Adrenal gland (tissue), 5 donors: Measurements from ENCODE around the gene FTCDNL1.

Experiments used
- CTCF ChIP-seq, 6 experiments: fragments of 450-650 bp in 4 of 6; fragments of 200-600 bp in 2 of 6; sonication (generic) in 1 of 6; IDR thresholded peaks; 1 replicate in 5 of 6; 2 replicates in 1 of 6; pipeline versions ENCODE4 v1.5.1 to v1.8.0; 2016 to 2021; ENCODE audit warnings: antibody characterized with exemption in 6 of 6, mild to moderate bottlenecking in 2 of 6, moderate library complexity in 1 of 6
- POLR2A ChIP-seq, 2 donors: fragments of 450-650 bp; IDR thresholded peaks; one replicate each; pipeline ENCODE4 v1.6.1; 2017; ENCODE audit warnings: antibody characterized with exemption in 2 of 2, mild to moderate bottlenecking in 2 of 2, moderate library complexity in 1 of 2
- donor health status: DM: no; HTN: no; CAD: no.

GRCh38 chr2:199847181-199847864, 3.7 kb downstream of the FTCDNL1 start:
- TF ChIP-seq CTCF (IDR thresholded peaks at IDR 0.05): no peak
- no peak for TF ChIP-seq POLR2A (IDR thresholded peaks at IDR 0.05)
